HG02759 (cell line): ENCODE results near the gene DYNLRB2.

ENCODE experiments used
- ATAC-seq: cut with Tn5 transposase; IDR thresholded peaks from one replicate; pipeline ENCODE4 v1.9.1; 2021; ENCODE audit warnings: mild to moderate bottlenecking, moderate library complexity; ENCODE audit not compliant: unreplicated experiment

The DYNLRB2 gene

DNA sequence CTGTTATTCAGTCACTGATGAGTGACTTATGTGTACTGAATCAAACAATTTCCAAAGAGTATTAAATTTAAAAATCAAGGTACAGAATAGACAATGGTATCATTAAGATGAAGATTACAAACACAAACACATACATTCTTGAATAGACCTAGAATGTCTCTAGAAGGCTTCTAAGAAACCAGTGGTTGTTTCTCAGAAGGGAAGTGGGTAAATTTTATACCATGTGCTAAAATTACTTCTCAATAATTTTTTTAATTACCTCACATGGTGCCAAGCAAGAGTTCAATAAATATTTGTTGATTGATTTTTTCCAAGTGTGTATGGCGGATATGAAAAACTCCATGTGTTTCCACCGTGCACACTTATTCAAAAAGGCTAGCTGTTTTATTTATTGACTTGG is 6.4 kb downstream of the DYNLRB2 start:
- no peak for ATAC-seq

DNA sequence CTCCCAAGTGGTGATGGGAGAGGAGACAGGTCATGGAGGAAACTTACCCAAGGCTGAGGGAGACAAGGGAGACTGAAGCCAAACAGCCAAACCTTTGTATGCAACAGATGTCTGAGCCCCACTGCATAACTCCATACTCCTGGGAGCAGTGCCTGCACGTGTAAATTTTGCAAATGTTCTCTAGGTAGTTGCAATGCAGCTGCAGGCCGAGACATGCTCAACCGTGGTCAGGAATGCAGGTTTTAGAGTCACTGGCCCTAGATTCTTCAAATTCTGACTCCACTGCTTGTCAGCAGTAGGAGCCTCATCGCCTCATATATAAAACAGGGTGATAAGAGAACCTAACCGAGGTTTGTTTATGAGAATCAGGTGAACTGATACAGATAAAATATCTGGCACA is 11.5 kb downstream of the DYNLRB2 start:
- ATAC-seq = no peak

DNA sequence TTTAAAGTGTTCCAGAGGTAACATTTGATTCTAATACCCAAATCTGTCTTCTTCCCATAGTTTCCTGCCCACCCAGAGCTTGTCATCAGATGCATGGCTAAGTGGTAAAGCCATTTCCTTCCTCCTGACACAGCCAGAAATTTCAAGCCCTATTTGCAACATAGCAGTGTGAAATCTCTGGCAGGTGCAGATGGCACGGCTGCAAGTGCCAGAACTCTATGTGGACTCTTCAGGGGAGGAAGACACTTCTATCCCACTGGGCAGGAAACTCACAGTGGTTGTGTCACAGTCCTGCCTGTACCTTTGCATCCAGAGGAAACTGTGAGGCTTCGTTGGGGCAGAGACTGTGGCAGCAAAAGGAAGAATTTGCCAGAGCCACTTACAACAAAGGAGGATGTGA is 13.2 kb downstream of the DYNLRB2 start:
- no peak for ATAC-seq

DNA sequence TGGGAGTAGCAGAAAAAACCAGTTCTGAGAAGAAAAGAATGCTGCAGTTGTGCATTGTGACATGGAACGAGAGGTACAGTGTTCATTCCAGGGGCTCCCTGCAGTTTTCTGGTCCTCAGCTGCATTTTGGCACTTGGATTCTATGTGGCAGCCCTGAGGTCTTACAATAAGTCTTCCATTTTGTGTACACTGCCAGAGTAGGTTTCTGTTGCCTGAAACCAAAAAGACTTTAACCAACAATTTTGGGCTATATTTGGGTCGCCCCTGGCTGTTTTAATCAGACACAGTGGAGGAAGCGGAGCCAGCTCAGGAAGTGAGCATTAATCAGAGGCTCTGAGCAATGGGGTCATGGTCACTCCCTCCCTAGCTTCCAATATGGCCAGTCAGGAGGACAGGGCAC is 15.7 kb downstream of the DYNLRB2 start:
- ATAC-seq = no peak

DNA sequence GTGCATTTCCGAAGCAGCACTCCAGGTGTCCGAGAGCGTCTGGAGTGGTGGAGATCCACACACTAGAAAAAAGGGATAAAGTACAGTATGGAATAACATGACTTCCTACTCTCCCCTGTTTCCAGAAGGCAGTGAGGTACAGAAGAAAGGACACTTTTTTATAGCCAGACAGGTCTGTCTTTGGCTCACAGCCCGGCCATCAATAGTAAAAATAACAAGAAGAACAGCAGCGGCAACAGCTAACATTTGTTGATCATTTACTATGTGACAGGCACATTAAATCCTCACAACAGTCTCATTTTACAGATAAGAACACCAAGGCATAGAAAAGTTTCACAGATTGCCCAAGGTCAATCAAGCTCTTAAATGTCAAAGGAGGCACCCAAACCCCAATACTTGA is 16.2 kb downstream of the DYNLRB2 start:
- no peak for ATAC-seq

DNA sequence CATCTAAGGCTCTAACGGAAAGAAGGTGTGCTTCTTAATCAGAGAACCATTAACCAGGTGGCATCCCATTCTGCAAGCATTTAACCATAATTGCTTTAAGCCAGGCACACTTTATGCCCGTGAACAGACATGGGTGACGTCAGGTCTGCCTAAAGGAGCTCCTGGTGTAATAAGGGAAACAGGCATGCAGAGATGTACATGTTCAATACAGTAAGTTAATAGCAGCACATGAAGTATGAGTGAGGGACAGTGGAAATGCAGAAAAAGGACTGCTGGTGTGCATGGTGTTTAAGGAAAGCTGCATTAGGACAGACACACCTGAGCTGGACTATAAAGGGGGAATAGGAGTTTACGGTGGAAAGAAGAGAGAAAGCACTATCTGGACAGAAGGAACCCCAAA is 18.6 kb downstream of the DYNLRB2 start:
- no peak for ATAC-seq

DNA sequence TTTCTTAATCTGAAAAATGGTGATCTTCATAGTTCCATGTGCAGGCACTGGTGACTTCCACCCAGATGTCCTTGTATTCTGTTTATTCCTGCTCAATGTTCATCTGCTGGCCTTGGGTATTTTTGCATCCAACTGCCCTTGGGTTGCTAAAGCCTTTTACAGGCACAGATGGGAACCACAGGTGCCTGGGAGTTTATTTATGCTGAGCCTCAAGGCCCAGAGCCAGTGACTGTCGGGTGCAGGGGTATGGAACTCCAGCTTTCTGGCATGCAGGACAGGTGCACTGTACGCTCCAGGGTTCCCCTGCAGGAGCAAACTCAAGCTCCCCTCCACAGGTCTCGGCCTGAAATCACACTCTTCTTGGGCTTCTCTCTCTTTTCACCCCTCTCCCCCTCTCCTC is 22.3 kb downstream of the DYNLRB2 start:
- ATAC-seq = no peak

DNA sequence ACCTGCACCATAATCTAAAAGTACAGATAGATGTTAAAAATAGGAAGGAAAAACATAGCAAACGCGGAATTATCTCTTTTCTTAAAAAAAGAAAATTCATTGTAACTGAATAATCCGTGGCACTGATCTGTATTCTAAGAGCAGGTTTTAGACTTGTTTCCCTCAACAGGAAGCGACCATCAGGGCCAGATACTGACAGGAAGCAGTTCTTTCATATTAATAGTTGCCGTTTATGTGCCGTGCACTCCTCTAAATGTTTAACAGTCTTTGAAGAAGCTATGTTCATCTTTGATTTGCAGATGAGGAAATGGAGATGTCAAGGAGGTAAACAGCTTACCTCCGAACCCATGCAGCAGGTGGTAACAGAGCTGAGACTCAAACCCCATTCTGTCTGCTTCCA is 23.6 kb downstream of the DYNLRB2 start:
- no peak for ATAC-seq

DNA sequence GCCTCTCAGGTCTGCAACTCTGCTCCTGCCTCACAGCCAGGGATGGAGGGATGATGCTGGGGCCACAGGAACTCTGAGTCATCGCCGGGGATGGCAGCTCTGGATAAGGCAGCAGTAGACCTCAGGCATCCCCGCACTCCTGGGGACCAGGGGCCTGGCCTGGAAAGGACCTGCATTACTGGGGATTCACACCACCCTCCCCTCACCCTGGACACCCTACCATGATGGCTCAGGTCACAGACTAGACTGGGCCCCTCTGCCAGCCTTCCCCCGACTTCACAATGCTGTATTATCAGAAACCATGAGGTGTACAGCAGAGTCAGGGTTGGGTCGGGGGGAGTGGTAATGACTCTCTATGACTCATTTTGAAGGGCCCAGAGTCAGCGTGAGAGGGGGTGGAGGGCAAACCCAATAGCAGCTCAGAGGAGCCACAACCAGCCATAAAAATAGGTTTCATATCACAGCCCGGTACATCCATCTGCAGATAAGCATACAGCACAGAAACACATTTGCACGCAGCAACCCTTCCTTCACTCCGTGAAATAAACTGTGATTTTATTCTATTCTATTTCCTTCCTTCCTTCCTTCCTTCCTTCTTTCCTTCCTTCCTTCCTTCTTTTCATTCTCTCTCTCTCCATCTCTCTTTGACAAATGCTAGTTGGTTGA is 28.8 kb downstream of the DYNLRB2 start:
- peak; percentile 73 for ATAC-seq

DNA sequence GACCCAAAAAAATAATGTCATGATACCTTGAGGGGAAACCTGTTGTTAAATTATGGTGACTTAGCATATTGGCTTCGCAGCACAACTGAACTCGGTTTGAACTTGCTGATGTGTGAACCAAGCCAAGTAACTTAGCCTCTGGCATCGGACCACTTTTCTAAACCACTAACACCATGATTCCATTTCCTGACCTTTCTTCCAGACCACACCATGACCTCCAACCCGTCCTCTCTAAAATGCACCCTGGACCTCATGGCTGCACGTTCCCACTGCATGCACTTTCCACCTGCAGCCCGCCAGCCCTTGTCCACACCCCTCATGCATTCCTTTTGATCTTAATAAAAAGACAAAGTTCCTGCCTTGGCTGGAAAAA is 29.3 kb downstream of the DYNLRB2 start:
- no peak for ATAC-seq

DNA sequence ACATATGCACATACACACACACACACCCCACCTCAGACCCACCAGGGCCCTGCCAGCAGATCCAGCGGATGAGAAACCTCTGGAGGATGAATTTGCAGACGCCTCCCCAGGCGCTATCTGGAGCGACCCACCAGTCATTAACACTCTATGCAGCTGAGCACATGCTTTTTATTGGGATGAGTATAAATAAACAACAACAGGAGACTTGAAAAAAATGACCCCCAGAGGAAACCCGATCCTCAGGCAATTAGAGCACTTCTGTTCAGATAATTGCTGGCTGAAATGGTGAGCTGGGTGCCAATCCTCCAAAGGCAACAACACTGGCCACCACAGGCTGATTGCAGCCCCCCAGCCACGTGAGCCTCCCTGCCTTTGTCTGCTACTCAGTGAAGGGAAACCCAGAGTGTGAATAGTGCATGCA is 32.9 kb downstream of the DYNLRB2 start:
- no peak for ATAC-seq

DNA sequence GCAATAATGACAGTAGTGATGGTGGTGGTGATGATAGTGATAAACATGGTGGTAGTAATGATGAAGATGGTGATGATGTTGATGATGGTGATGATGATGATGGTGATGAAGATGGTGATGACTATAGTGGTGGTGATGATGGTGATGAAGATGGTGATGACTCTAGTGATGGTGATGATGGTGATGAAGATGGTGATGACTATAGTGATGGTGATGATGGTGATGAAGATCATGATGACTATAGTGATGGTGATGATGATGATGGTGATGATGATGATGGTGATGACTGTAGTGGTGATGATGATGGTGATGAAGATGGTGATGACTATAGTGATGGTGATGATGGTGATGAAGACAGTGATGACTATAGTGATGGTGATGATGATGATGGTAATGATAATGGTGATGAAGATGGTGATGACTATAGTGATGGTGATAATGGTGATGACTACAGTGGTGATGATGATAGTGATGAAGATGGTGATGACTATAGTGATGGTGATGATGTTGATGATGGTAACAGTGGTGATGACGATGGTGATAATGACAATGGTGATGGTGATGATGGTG is 35.6 kb downstream of the DYNLRB2 start:
- ATAC-seq = no peak

DNA sequence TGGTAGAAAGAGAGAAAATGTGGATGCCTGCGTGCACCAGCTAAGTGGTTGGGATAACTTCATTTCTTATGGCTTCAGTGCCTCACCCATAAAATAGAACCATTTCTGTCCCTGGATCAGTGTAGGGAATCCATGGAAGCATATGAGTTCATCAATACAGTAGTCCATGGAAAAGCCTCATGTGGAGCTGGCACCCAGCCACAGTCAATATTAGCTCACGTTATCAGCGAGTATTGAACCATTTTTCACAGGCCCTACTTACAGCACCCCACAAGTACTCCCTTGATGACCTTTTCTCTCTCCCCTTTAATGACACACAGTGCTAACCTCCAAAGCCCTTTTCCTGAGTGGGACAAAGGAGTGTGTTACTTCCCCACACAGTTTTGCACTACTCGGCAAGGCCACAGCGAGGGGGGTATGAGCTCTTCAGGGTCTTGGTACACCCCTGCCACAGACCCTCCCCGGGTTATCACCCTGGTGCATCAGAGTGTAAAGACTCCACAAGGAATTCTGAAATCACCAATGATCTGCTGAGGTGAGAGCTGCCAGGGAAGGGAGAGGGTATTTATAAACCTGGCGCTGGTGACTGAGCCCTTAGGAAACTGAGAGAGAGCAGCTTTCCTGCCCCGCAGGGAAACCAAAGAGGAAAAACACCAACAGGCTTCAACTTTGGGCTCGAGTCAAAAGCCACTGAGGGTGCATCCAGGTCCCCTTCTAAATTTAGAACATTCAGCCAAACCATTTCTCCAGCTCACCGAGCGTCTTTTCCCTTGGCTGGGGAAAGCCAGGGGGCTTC is 36.9 kb downstream of the DYNLRB2 start:
- no peak for ATAC-seq

DNA sequence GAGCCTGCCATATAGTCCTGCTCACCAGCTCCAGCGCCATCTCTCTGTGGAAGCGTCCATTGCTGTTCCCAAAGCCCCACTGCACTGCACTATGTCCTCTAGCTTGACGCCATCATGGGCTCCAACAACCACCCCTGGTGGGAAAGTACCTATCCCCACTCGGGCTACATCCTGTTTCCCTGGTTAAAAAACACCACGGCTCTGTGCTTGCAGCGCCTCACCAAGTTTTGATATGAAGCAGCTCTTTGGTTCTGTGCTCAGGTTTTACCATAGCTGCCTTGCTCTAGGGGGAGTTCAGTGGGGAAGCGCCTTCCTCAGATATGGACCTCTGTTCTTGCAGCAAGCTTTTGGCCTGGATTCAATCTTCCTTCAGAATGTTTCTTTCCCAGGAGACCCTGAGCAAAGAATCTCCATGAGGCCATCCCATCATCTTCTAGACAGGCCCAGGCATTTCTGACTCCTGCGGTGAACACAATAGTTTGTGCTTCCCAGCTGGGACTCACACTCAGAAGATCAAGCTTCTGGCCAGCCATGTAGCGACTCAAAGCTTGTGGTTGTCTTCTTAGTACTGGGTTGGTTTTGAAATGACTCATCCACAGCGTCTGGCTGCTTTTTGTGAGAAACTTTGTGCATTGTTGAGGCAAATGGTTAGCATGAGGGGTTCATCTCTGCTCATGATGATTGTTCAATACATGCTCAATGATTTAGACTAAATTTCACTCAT is 39.5 kb downstream of the DYNLRB2 start:
- peak; percentile 89 for ATAC-seq

DNA sequence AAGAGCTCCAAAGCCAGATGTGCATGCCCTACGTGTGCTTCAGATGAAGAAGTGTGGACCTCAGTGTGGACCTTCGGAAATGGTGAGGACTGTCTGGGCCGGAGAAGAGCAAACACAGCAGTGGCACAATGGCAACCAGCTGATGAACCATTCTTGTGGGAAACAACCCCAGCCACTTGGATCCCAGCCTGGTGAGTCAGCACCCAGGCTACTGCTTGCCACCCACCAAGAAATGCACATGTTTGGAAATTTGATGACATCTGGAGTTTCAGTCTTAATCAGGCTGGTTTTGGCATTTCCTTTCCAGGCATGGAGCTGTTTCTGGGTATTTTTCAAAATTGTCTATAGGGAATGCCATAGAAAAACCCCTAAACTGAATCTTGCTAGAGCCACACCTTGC is 42.7 kb downstream of the DYNLRB2 start:
- no peak for ATAC-seq

DNA sequence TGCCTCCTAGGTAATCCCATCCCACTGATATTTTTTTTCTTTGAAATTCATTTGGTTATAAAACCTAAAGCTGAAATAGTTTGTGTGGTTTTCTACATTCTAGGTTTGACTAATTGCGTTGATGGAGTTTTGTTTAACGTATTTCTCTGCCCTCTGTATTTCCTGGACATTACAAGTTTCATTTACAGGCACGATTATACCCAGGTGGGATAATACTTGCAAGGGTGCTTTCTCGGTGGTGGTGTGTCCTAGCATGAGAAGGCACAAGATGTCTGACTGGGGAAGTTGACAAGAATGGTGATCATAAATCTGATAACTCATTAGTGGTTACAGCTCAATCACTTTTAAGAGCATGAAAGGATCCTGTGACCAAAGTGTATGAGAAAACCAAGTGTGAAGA is 45.0 kb downstream of the DYNLRB2 start:
- peak; percentile 46 for ATAC-seq

DNA sequence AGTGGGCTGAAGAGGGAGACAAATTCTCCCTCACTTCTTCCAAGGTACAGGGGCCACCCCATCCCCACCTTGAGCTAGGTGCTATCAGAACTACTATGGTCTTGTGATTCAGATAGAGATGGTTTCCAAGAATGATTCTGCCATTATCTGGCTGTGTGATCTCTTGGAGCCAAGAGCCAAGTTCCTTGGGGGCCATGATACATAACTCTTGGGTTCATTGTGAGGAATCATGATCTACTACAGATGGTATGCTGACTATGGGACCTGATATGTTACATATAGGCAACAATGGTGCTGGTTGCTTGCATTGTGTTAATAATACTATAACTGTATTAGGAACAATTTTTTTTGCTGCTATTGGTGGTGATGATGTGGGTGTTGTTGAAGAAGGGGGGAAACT is 45.7 kb downstream of the DYNLRB2 start:
- no peak for ATAC-seq

DNA sequence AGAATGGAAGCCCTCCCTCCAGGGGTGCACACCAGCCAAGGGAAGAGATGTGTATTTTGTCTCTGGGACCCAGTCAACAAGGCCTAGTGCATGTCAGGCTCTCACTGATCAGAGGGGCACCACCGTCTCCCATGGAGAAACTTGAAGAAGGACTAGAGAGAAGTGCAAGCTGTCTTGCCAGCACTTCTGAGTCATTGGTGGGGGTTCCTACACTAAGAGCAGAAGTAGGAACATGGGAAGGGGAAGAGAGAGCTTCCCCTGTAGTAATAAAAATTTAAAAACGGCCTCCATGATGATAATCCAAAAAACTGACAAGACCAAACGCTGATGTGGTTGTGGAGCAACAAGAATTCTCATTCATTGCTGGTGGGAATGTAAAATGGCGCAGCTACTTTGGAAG is 46.3 kb downstream of the DYNLRB2 start:
- no peak for ATAC-seq

DNA sequence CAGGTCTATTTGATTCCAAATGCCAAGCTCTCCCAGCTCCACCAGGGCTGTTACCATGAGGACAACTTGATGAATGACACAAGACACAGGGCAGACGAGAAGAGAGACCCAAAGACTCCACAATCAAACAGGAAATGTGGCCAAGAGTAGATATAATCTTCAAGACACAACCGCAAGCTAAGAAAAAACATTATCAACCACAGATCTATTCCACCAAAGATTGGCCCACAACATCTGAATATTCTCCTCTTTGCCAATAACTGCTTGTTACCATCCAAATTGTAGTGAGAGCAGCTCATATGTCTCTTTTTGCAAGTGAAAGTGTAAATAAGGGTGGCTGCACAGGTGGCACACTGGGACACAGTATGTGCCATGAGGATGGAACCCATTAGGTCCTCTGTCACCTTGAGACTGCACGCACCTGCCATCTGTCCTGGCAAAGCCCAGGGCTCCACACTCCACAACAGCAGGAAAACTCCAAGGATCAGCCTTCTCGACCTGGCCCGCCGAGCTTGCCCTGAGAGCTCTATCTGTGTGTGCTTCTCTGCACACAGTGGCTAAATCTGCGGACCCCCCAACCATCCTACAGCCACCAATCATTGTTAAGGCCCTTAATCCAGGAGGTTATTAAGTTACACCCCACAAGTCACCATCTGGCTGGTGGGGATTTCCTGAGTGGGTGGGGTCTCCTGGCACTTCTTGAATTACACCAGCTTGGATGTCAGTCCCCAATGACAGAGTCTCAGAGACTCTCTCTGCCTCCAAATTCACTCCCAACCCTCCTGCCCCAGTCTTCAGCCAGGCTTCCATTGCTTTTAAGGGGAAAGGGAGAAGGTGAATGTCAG is 50.5 kb downstream of the DYNLRB2 start:
- ATAC-seq = no peak

DNA sequence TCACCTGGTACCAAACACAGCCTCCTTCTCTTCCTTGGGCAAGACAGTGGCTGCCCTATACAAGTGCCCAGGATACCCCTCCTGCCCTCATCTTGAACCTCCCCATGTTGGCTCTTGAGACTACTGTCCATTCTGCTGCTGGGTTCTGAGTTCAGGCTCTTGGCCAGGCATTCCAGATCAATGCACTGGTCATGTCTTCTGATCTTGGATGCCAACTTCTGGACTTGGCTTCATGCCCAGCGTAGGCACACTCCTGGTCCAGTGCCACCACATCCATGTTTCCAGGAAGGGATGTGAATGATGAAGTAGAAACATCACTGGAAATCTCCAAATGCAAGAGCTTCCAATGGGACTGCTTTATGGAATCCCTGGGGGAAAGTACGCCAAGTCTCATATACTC is 51.5 kb downstream of the DYNLRB2 start:
- ATAC-seq = no peak

DNA sequence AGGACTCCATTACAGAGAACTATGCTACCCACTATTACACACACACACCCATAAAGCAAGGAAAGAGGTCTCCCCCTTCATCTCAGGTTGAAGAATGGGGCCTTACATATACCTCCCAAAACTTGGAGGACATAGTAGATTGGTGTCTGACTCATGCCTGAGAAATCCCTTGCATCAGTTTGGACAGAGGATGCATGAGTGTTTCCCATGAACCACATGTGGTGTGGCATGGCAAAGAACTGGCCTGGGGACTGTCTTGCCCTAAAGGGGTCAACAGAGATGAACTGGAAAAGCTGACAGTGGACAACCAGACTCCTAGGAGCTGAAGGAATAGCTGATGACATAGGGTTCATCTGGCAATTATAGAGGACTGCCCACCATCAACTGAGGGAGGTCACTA is 54.0 kb downstream of the DYNLRB2 start:
- ATAC-seq = no peak
